HG03457 (cell line): ENCODE measurements around the gene LCE5A.
"Not testable (repeated sequence)": the region's sequence is repeated elsewhere in the genome, so short reads cannot be mapped to it uniquely, and the experiment has no call there.

ENCODE experiments used
- ATAC-seq: cut with Tn5 transposase; IDR thresholded peaks from one replicate; pipeline ENCODE4 v1.9.1; 2021; ENCODE audit warnings: moderate number of reproducible peaks; ENCODE audit not compliant: unreplicated experiment

Gene LCE5A, protein sequence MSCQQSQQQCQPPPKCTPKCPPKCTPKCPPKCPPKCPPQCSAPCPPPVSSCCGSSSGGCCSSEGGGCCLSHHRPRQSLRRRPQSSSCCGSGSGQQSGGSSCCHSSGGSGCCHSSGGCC

DNA sequence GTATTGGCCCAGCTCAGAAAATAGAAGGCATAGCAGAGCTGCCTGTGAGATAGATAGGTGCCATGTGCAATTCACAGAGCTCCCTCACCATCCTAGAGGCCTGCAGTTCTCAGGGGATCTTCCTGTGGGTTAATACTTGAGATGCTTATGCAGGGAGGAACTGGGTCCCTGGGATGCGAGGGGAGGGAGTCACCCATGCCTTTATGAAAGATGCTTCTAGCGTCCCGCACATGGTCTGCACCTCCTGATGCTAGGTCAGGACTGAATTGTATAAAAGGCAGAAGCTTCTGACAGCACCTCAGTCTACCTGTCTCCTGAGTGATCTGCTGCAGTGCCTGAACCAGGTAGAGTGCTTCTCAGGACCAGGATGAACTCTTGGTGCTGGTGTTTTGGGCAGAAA lies at the start of gene LCE5A:
Gene LCE5A (plus strand): TSS at position 301 of the 400 bp plus-strand sequence. CDS start 732 bp downstream, outside the sequence.
- no peak for ATAC-seq

DNA sequence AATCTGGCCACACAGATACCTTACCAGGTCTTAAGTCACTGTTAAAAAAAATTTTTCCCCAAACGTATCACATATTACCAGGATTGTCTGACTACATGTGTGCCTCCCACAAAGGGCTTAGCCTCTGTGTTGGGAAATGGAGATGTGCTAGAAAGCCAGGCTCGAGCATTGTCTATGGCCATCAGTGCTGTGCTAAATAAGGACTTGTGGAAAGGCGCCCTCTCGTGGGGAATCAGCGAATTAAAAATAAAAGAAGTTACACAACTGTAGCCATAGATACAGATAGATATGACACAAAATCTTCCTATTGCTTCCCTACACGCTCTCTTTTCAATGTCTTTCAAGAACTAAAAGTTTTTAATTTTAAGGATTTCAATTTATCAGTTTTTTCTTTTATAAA lies 49.1 kb upstream of the LCE5A start:
- no peak for ATAC-seq

DNA sequence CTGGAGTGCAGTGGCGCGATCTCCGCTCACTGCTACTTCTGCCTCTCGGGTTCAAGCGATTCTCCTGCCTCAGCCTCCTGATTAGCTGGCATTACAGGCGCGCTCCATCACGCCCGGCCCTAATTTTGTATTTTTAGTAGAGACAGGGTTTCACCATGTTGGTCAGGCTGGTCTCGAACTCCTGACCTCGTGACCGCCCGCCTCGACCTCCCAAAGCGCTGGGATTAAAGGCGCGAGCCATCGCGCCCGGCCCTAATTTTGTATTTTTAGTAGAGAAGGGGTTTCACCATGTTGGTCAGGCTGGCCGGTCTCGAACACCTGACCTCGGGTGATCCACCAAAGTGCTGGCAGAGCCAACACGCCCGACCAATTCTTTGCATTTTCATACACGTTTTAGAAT lies 48.0 kb upstream of the LCE5A start:
- no peak for ATAC-seq

GRCh38 chr1:152466217-152466616 lies 44.4 kb upstream of the LCE5A start:
- no peak for ATAC-seq

GRCh38 chr1:152473887-152474537 lies 36.6 kb upstream of the LCE5A start:
- ATAC-seq, result no peak

DNA sequence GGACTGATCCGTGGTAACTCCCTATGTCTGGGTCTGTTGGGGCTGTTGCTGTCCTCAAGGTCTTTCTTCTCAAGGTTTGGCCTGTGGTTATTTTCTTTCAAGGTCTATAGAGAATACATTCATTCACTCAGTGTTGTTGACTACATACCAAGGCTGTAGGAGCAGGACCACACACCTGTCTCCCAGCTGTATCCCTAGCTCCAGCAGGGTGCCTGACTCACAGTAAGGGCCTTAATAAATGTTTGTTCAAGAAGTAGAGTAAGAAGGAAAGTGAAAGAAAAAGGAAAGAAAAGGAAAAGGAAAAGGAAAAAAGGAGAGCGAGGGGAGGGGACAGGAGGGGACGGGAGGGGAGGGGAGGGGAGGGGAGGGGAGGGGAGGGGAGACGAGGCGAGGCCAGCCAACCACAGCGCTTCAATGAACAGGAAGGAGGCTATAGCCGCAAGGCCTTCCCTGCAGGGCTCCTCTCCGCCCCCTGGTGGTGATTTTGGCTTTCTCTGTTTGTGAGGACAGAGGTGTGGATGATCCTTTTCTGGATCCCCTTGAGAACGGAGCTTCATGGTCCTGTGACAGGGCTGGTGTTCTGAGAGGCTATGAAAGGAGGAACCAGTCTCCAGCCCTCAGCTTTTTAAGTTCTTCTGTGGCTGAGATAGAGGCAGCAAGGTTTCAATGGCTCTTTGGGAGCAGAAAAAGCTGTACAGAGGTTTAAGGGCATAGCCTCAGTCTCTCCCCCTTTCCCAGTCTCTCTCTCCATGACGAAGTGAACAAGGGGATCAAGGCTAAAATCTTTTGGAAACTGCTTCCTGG lies 30.6 kb upstream of the LCE5A start:
- no peak for ATAC-seq

DNA sequence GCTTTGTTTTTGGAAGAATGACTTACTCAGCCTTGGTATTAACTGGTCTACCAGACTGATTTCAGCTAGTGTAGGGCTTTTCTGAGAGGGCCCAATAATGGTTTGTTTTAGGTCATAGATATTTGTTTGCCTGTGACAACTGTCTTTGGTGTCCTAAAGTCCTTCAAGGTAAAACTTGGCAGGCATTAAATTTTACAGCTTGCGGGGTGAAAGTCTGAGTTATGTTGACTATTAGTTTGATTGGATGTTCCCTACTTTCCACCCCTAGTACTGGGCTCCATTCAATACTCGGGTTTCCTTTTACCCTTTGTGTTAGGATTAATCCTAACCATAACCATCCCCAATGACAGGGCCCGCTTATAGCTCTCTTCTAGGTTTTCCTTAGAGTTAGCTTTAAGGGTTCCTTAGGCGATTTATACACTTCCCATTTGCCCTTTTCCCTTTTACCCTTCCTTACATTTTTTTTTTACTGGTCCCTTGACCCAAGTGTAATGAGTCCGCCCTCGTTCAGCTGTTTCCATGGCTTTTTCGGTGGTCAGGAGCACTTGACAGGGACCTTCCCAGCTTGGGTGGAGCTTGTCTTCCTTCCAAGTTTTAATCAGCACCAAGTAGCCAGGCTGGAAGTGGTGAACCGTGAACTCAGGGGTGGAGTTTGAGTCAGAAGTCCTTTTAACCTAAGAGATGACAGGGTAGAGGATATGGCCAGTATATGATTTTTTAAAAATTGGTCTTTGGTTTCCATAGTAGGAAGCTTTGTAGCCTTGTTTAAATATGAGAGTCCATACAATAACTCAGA lies 28.5 kb upstream of the LCE5A start:
- ATAC-seq, result no peak

GRCh38 chr1:152486400-152487006 lies 24.1 kb upstream of the LCE5A start:
- ATAC-seq, result no peak

- no peak for ATAC-seq
These were observed 22.7 kb upstream of the LCE5A start for GRCh38 chr1:152487871-152488270.

GRCh38 chr1:152491537-152491936 lies 19.1 kb upstream of the LCE5A start:
- not testable (repeated sequence) for ATAC-seq

DNA sequence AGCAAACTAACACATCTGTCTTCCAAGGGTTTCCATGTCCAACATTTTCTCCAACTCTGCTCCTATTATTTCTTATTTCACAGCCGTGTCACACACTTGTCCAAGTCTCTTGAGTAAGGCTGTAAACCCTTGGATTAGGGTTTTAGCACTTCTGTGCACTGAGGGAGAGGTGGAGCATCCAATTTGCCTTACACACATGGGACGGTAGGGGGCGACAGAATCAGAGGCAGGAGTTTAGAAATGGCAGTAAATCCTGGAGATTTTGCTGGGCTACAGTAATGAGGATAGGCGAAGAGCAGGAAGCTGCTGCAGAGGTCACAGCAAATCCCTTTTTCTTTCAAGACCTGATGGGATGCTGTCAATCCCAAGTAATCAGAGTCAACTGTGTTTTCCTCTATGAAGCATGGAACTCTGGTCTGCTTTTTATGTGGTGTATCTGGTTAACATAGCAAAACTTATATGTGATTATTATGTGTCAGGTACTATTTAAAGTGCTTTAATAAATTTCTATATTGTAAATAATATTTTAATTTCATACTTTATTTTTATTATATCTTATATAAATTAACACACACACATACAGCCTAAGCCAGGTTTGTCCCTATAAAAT lies 15.4 kb upstream of the LCE5A start:
- ATAC-seq, result no peak

GRCh38 chr1:152497273-152497672 lies 13.3 kb upstream of the LCE5A start:
- no peak for ATAC-seq

GRCh38 chr1:152501704-152502103 lies 8.9 kb upstream of the LCE5A start:
- ATAC-seq, result no peak

DNA sequence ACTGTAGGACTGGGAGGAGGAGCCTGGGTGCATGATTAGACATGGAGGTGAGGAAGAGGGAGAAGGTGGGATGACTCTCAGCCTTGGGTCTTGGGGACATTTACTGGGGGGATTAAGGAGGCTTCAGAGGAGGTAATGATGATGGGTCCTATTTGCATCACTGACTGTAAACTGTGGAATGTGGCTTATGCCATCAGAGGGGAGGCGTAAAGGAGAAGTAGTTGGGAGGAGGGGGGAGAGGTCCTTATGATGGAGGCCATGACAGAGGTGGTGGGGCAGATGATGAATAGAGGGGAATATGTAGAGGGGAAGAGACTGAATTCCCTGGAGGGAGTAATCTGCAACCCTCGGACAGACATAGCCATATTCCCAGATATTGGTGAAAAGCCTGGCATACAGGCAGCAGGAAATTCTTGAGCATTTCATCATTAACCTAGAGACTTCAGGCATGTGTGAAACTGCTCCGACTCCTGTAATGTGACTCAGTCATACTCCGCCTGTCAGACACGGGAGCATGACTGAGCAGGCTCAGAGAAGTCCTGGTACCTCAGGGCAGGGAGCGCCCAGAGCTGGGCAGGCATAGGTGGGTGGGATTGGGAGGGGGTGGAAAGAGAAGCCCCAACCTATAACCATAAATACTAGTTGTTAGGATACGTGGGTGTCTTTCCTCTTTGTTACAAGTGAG lies 8.0 kb upstream of the LCE5A start:
- ATAC-seq, result no peak

DNA sequence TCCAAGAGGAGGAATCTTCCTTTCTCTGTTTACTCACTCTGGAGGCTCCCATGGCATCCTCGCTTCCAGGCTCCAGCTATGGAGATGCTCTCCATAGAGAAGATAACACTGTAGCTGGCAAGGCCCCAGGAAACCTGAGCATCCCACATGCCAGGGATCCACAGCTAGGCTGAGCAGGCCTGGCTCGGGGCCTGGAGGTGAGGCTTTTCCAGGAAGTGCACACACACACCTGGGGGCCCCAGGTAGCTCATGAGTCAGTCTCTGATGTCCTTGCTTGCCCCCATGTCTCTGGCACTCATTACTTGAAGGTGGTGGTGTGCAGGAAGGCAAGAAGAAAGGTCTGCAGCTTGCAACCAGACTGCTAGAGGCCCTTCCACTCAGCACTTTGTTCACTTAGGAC lies 5.5 kb upstream of the LCE5A start:
- ATAC-seq, result no peak

DNA sequence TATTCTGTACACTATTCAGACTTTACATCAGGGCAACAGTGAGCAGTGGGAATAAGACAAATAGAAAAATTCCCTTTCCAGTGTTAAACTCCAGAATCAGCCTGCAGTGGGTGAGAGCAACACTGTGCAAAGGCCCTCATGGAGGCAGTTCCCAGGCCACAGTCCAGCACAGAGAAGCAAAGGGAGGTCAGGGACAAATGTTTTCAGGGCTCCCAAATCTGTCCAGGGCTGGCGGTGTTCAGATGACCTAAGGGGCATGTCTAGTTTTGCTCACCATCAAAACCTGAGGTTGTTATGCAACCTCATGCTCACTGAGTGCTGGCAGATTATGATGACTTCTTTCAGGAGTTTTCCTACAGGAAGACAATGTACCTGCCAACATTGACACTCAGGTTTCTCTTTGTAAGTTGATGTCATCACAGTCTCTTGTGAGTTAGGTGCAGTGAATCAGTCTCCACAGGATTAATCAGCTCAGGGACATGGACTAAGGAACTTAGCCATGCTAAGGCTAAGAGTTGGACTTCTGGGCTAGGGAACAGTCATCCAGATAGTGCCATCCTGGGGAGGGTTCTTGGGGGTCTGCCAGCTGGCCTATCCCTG lies 3.6 kb upstream of the LCE5A start:
- no peak for ATAC-seq

- no peak for ATAC-seq
These were observed 993 bp downstream of the LCE5A start for GRCh38 chr1:152511596-152511995.

- no peak for ATAC-seq
These were observed 2.5 kb downstream of the LCE5A start for GRCh38 chr1:152513081-152513480.

- ATAC-seq, result no peak
These were observed 4.3 kb downstream of the LCE5A start for GRCh38 chr1:152514715-152515433.
